ENCODE results near the gene MARCHF4.

Gene MARCHF4

DNA sequence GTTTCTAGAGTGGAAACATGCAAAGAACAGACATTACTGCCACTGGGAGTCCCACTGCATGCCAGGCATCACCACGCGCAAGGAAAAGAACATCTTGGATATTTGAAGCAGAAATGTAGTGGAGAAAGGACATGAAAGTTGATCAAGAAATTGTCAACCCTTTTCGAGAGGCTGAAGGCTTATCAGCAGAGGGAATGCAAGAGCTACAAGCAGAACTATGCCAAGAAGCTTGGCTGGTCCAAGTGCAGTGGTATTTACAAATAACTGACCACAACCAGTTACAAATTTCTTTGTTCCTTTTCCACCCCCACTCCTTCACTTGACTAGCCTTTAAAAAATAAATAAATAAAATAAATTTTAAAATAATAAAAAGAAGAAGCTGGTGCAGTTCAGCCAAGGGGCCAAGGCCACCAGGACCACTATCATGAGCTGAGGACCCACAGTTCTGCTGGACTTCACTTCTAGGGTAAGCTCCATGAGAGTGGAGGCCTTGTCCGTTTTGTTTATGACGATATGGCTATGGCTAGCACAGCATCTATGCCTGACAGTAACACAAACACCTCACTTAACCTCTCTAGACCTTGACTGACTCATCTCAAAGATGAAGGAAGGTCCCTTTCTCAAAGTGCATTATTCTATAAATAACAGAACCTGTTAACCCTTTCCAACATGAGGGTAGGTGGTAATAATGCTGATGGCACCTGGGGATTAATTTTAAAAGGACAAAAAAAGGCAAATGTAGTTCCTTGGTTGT, 20.9 kb downstream of the MARCHF4 start:
- no peak for DNase-seq (ENCODE audit: insufficient read length, low spot score)
- FAIRE-seq: no peak

DNA sequence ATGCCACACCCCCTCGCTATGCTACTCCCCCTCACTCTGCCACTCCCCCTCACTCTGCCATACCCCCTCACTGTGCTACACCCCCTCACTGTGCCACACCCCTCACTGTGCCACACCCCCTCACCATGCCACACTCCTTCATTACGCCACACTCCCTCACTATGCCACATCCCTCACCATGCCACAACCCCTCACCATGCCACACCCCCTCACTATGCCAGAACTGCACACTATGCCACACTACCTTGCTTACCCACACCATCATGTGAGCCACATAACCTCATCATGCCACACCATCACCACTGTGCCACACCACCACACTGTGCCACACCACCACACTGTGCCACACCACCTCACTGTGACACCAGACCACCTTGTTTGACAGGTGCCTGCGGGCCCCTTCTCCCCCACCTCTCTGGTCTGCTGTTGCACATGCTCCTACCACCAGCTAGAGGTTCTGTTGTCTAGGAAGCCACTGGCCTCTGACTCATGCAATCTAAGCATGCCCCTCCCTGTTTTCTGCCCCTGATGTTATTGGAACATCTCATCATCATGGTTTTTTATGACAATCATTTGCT, 22.0 kb downstream of the MARCHF4 start:
- DNase-seq (ENCODE audit: insufficient read length, low spot score) (no peak), FAIRE-seq (no peak)

- DNase-seq (ENCODE audit: insufficient read length, low spot score): no peak
- FAIRE-seq: no peak
These were observed 22.9 kb downstream of the MARCHF4 start for GRCh38 chr2:216349366-216349765.

DNA sequence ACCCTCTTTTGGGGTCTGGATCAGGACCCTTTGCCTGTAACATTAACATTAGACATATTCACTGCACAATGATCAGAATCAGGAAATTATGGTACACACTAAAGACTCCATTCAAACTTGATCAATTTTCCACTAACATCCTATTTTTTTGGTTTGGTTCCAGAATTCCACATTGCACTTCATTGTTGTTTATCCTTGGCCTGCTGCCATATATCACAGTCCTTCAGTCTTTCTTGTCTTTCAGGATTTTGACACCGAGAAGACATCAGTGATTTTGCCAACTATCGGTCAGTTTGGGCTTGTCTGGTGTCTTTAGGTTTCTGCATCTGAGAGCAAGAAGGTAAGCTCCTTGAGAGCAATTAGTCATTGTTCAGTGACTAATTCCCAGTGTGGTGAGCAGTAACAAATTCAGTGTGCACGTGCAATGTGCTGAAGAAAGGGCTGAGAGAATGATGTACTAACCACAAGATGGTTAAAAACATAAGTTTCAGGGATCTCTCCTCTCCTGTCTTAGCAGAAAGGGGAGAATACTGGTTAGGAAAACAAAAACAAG, 23.5 kb downstream of the MARCHF4 start:
- DNase-seq (ENCODE audit: insufficient read length, low spot score) (no peak), FAIRE-seq (no peak)

DNA sequence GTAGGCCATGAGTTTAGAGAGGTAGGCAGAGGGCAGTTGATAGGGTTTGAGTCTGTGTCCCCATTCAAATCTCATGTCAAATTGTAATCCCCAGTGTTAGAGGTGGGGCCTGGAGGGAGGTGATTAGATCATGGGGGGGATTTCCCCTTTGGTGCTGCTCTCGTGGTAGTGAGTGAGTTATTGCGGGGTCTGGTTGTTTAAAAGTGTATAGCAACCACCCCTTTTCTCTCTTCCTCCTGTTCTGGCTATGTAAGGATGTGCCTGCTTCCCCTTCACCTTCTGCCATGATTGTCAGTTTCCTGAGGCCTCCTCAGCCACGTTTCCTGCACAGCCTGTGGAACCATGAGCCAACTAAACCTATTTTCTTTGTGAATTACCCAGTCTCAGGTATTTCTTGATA, 25.5 kb downstream of the MARCHF4 start:
- DNase-seq (ENCODE audit: insufficient read length, low spot score) (no peak), FAIRE-seq (no peak)

DNA sequence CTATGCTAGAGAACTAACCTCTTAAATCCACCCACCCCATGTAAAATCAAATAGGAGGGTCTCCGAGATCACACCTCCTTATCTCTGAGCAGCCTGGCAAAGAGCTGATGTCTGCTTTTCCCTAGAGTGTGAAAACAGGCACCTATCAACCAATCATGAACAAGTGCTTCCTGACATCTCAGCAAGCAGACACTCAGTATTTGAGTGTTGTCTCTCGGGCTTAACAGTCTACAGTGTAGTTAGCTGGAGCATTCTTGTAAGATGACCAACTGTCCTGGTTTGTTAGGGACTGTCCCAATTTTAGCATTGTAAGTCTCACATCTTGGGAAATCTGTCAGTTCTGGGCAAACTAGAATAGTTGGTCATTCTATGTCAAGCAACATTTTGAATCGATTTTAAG, 26.4 kb downstream of the MARCHF4 start:
- DNase-seq (ENCODE audit: insufficient read length, low spot score): no peak
- FAIRE-seq: no peak

GRCh38 chr2:216344950-216345300, 27.4 kb downstream of the MARCHF4 start:
- FAIRE-seq: no peak
- DNase-seq (ENCODE audit: insufficient read length, low spot score): no peak

GRCh38 chr2:216344206-216344949, 27.9 kb downstream of the MARCHF4 start:
- DNase-seq (ENCODE audit: insufficient read length, low spot score) (no peak), FAIRE-seq (no peak)

DNA sequence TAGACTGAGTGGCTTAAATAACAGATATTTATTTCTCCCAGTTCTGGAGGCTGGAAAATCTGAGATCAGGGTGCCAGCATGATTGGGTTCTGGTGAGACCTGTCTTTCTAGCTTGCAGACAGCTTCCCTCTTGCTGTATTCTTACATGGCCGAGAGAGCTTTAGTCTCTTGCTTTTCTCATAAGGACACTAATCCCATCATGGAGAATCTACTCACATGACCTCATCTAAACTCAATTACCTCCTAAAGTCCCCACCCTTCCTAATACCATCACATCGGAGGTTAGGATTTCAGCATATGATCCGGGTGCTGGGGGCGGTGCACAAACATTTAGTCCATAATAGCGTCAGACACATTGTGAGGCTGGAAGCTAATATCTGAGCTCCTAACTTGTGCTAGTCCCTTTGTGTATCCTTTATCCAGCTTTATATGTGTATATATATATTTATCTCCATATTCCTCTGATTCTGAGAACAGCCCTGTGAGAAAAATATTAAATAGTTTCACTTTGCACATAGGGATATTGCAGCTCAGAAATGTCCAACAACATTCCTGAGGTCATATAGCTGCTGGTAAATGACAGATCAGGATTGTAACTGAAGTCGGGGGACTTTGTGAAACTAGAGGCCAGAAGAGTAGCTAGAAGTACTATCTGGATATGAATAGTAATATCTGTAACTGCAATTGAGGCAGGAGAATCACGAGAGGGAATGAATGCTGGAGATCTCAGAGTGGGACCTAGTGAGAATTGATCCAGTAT, 28.9 kb downstream of the MARCHF4 start:
- no peak for DNase-seq (ENCODE audit: insufficient read length, low spot score)
- no peak for FAIRE-seq

- DNase-seq (ENCODE audit: insufficient read length, low spot score) (no peak), FAIRE-seq (no peak)
These were observed 31.2 kb downstream of the MARCHF4 start for GRCh38 chr2:216341121-216341520.

GRCh38 chr2:216340280-216340631, 32.0 kb downstream of the MARCHF4 start:
- FAIRE-seq (no peak), DNase-seq (ENCODE audit: insufficient read length, low spot score) (no peak)

- DNase-seq (ENCODE audit: insufficient read length, low spot score) (no peak), FAIRE-seq (no peak)
These were observed 32.6 kb downstream of the MARCHF4 start for GRCh38 chr2:216339456-216340279.

GRCh38 chr2:216335252-216335651, 37.0 kb downstream of the MARCHF4 start:
- DNase-seq (ENCODE audit: insufficient read length, low spot score) (no peak), FAIRE-seq (no peak)

GRCh38 chr2:216328347-216328746, 43.9 kb downstream of the MARCHF4 start:
- DNase-seq (ENCODE audit: insufficient read length, low spot score) (no peak), FAIRE-seq (no peak)

DNA sequence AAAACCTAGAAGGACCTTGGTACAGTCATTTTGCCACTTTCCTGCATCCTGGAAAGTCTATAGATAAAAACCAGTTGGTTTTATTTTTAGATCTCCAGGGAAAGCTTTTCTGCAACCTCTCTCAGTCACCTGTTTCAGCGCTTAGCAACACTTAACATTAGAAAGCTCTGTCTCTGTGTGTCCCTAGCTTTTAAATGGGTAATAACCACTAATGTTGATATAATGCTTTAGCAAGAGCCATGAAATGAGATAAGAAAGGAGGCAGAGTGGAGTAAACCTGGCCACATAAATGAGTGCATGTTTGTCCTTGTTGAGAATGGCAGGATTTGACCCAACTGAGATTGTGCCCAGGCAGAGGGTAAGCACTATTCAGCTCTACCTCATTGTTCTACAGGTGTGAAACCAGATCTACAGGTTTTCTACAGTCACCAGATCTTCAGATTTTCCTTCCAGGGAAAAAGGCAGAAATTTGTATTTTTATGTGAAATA, 44.8 kb downstream of the MARCHF4 start:
- no peak for DNase-seq (ENCODE audit: insufficient read length, low spot score)
- FAIRE-seq: no peak

Measured in GM19239 (cell line).